ENCODE results near the gene DRC1. TPM values are rescaled to one million over a fixed set of nuclear protein-coding genes. Genes with fewer than 3 reads are reported as not detected.
A peak's percentile ranks its signal among the peaks of the same experiment; 100 is the strongest.

Gene DRC1
- total RNA-seq, 1 donor = 0.36 TPM

GRCh38 chr2:26464390-26465265, 62.9 kb downstream of the DRC1 start:
- H2AFZ ChIP-seq (ENCODE audit: low read length) = no peak overlapping the region
- no peaks in the 10 kb centered on the region for H4K20me1 ChIP-seq (ENCODE audit: insufficient read depth, low read length)
- no peaks in the 10 kb centered on the region for H3K79me2 ChIP-seq (ENCODE audit: insufficient read depth, low read length)
- H3K4me3 ChIP-seq (ENCODE audit: insufficient read depth, low read length) = no peak overlapping the region
- H3K27me3 ChIP-seq (ENCODE audit: insufficient read depth, low read length) = no peaks in the 10 kb centered on the region
- no peak overlapping the region for H3K4me2 ChIP-seq (ENCODE audit: insufficient read depth, low read length)
- no peak for TF ChIP-seq CTCF (IDR thresholded peaks at IDR 0.05; ENCODE audit: extremely low read depth, low read depth, low read length)
- H3K36me3 ChIP-seq (ENCODE audit: insufficient read depth, low read length) = no peaks in the 10 kb centered on the region
- H3K9me3 ChIP-seq (ENCODE audit: low read depth, low read length) = no peaks in the 10 kb centered on the region
- H3K27ac ChIP-seq (ENCODE audit: low read depth, low read length) = no peak overlapping the region
- peak; percentile 81 for DNase-seq (ENCODE audit: insufficient read length, low spot score, missing footprints)
- no peaks in the 10 kb centered on the region for H3K4me1 ChIP-seq (ENCODE audit: insufficient read depth, low read length)

GRCh38 chr2:26465266-26465925, 63.7 kb downstream of the DRC1 start:
- no peaks in the 10 kb centered on the region for H3K4me1 ChIP-seq (ENCODE audit: insufficient read depth, low read length)

GRCh38 chr2:26465981-26466471, 64.3 kb downstream of the DRC1 start:
- Histone ChIP-seq H3K36me3 (ENCODE audit: insufficient read depth, low read length) (no peaks in the 10 kb centered on the region), H3K4me1 (ENCODE audit: insufficient read depth, low read length) (no peaks in the 10 kb centered on the region), H3K4me2 (ENCODE audit: insufficient read depth, low read length) (no peak overlapping the region), H3K79me2 (ENCODE audit: insufficient read depth, low read length) (no peaks in the 10 kb centered on the region), H2AFZ (ENCODE audit: low read length) (no peak overlapping the region), H3K27ac (ENCODE audit: low read depth, low read length) (no peak overlapping the region), H3K9me3 (ENCODE audit: low read depth, low read length) (no peaks in the 10 kb centered on the region), H3K27me3 (ENCODE audit: insufficient read depth, low read length) (no peaks in the 10 kb centered on the region), H4K20me1 (ENCODE audit: insufficient read depth, low read length) (no peaks in the 10 kb centered on the region), H3K4me3 (ENCODE audit: insufficient read depth, low read length) (no peak overlapping the region)
- DNase-seq (ENCODE audit: insufficient read length, low spot score, missing footprints) = peak; percentile 81
- TF ChIP-seq CTCF (IDR thresholded peaks at IDR 0.05; ENCODE audit: extremely low read depth, low read depth, low read length) = no peak

More at GRCh38 chr2:26465266-26465925, 63.7 kb downstream of the DRC1 start:
- peak; percentile 69 for DNase-seq (ENCODE audit: insufficient read length, low spot score, missing footprints)
- Histone ChIP-seq H3K4me2 (ENCODE audit: insufficient read depth, low read length) (no peak overlapping the region), H4K20me1 (ENCODE audit: insufficient read depth, low read length) (no peaks in the 10 kb centered on the region), H3K79me2 (ENCODE audit: insufficient read depth, low read length) (no peaks in the 10 kb centered on the region), H2AFZ (ENCODE audit: low read length) (no peak overlapping the region), H3K9me3 (ENCODE audit: low read depth, low read length) (no peaks in the 10 kb centered on the region), H3K4me3 (ENCODE audit: insufficient read depth, low read length) (no peak overlapping the region), H3K36me3 (ENCODE audit: insufficient read depth, low read length) (no peaks in the 10 kb centered on the region), H3K27ac (ENCODE audit: low read depth, low read length) (no peak overlapping the region), H3K27me3 (ENCODE audit: insufficient read depth, low read length) (no peaks in the 10 kb centered on the region)
- TF ChIP-seq CTCF (IDR thresholded peaks at IDR 0.05; ENCODE audit: extremely low read depth, low read depth, low read length) = no peak
